ENCODE data around the gene MTO1. TPM values are rescaled to one million over a fixed set of nuclear protein-coding genes. Genes with fewer than 3 reads are reported as not detected.

The MTO1 gene
- total RNA-seq: 10 to 100 TPM; 19.5 to 27.8 (median 24.3) TPM

GRCh38 chr6:73461537-73462350 is at the start of gene MTO1:
MTO1 (plus strand) TSS chr6:73461737; CDS start chr6:73461855, 118 bp downstream.
- DNase-seq: peak; percentile 62
- H3K9me3 ChIP-seq: no peaks in the 10 kb centered on the region
- H3K27ac ChIP-seq: peak within 1 kb of the TSS; percentile 94 to 97 (median 96)
- peaks cover 3 to 36% (median 26%) of the 10 kb centered on the region in 3 donors for H3K4me1 ChIP-seq
- H3K36me3 ChIP-seq: peaks cover 0 to 31% (median 2%) of the 10 kb centered on the region in 3 donors
- intact Hi-C loops (cut with DNase I): no loop called here
- no peaks in the 10 kb centered on the region for H3K27me3 ChIP-seq
- 0% methylated on average over 29 to 36 of the region's 55 CpGs for WGBS, 2 donors
- peak in 1 of 4 donors; percentile 61 for TF ChIP-seq POLR2A (IDR thresholded peaks at IDR 0.05)
- no peak for TF ChIP-seq CTCF (IDR thresholded peaks at IDR 0.05)
- H3K4me3 ChIP-seq: peak within 1 kb of the TSS; percentile 79 to 97 (median 94)

- no peaks in the 10 kb centered on the region for H3K27me3 ChIP-seq
- peaks cover 0 to 8% (median 0%) of the 10 kb centered on the region in 3 donors for H3K36me3 ChIP-seq
- H3K4me1 ChIP-seq: no peaks in the 10 kb centered on the region
- TF ChIP-seq CTCF (IDR thresholded peaks at IDR 0.05) (no peak), POLR2A (IDR thresholded peaks at IDR 0.05) (no peak)
- H3K4me3 ChIP-seq: no peak overlapping the region
- WGBS, 2 donors: 71 to 81% methylated on average over 3 of the region's 3 CpGs
- intact Hi-C loops (cut with DNase I): no loop called here
- no peak overlapping the region for H3K27ac ChIP-seq
- no peaks in the 10 kb centered on the region for H3K9me3 ChIP-seq
- no peak for DNase-seq
These were observed 48.4 kb upstream of the MTO1 start for GRCh38 chr6:73413102-73413501.

GRCh38 chr6:73418081-73418741 is 43.3 kb upstream of the MTO1 start:
- intact Hi-C loops (cut with DNase I): no loop called here
- no peak overlapping the region for H3K27ac ChIP-seq
- H3K9me3 ChIP-seq: no peaks in the 10 kb centered on the region
- TF ChIP-seq CTCF (IDR thresholded peaks at IDR 0.05): no peak
- TF ChIP-seq POLR2A (IDR thresholded peaks at IDR 0.05): no peak
- no peaks in the 10 kb centered on the region for H3K4me1 ChIP-seq
- peaks cover 0 to 25% (median 6%) of the 10 kb centered on the region in 3 donors for H3K36me3 ChIP-seq
- DNase-seq: no peak
- H3K4me3 ChIP-seq: no peak overlapping the region
- no peaks in the 10 kb centered on the region for H3K27me3 ChIP-seq
- WGBS, 2 donors: 88 to 90% methylated on average over 11 of the region's 11 CpGs

- TF ChIP-seq CTCF (IDR thresholded peaks at IDR 0.05): no peak
- no peak for TF ChIP-seq POLR2A (IDR thresholded peaks at IDR 0.05)
- intact Hi-C loops (cut with DNase I): no loop called here
- Histone ChIP-seq H3K27ac (peak overlapping the region in 1 of 4 donors; percentile 14), H3K27me3 (no peaks in the 10 kb centered on the region), H3K4me1 (no peaks in the 10 kb centered on the region), H3K9me3 (no peaks in the 10 kb centered on the region), H3K36me3 (peaks cover 0 to 46% (median 10%) of the 10 kb centered on the region in 3 donors), H3K4me3 (no peak overlapping the region)
- 83 to 86% methylated on average over 2 of the region's 2 CpGs for WGBS, 2 donors
- no peak for DNase-seq
These were observed 40.0 kb upstream of the MTO1 start for GRCh38 chr6:73421534-73421933.

GRCh38 chr6:73435236-73435635 is 26.3 kb upstream of the MTO1 start:
- TF ChIP-seq CTCF (IDR thresholded peaks at IDR 0.05): no peak
- TF ChIP-seq POLR2A (IDR thresholded peaks at IDR 0.05): no peak
- intact Hi-C loops (cut with DNase I): no loop called here

More at GRCh38 chr6:73435236-73435635, 26.3 kb upstream of the MTO1 start:
- no peaks in the 10 kb centered on the region for H3K9me3 ChIP-seq
- DNase-seq: no peak
- H3K36me3 ChIP-seq: peaks cover 0 to 98% (median 8%) of the 10 kb centered on the region in 3 donors
- H3K4me3 ChIP-seq: no peak overlapping the region
- H3K27ac ChIP-seq: no peak overlapping the region
- H3K4me1 ChIP-seq: no peaks in the 10 kb centered on the region
- no peaks in the 10 kb centered on the region for H3K27me3 ChIP-seq
- WGBS, 2 donors: 87 to 94% methylated on average over 3 of the region's 3 CpGs

All from esophagus squamous epithelium (tissue), 5 donors.